ENCODE data around the gene EGLN3.
A peak's percentile ranks its signal among the peaks of the same experiment; 100 is the strongest.

Gene EGLN3

GRCh38 chr14:33952541-33952940 lies 1.7 kb upstream of the EGLN3 start:
- Histone ChIP-seq H3K9me3 (ENCODE audit: control insufficient read depth, insufficient read depth, low read length) (no peaks in the 10 kb centered on the region), H3K4me1 (ENCODE audit: insufficient read depth, low read length) (peaks cover 6% of the 10 kb centered on the region; the same call in 1 of the 2 replicates), H3K9ac (ENCODE audit: low read depth, low read length) (no peak overlapping the region), H3K36me3 (ENCODE audit: insufficient read depth, low read length) (no peaks in the 10 kb centered on the region)

GRCh38 chr14:33951183-33951840 lies 438 bp upstream of the EGLN3 start:
- no peaks in the 10 kb centered on the region for H3K9me3 ChIP-seq (ENCODE audit: control insufficient read depth, insufficient read depth, low read length)
- peaks cover 9% of the 10 kb centered on the region; the same call in 1 of the 2 replicates for H3K4me1 ChIP-seq (ENCODE audit: insufficient read depth, low read length)
- peak overlapping the region; percentile 26; the same call in 1 of the 2 replicates for H3K9ac ChIP-seq (ENCODE audit: low read depth, low read length)
- H3K36me3 ChIP-seq (ENCODE audit: insufficient read depth, low read length), result no peaks in the 10 kb centered on the region

GRCh38 chr14:33949411-33949893 lies 1.4 kb downstream of the EGLN3 start:
- H3K9me3 ChIP-seq (ENCODE audit: control insufficient read depth, insufficient read depth, low read length), result no peaks in the 10 kb centered on the region
- peak overlapping the region; percentile 79 for H3K9ac ChIP-seq (ENCODE audit: low read depth, low read length)
- H3K36me3 ChIP-seq (ENCODE audit: insufficient read depth, low read length), result no peaks in the 10 kb centered on the region
- peaks cover 9% of the 10 kb centered on the region; the same call in 1 of the 2 replicates for H3K4me1 ChIP-seq (ENCODE audit: insufficient read depth, low read length)

GRCh38 chr14:33948869-33949408 lies 1.9 kb downstream of the EGLN3 start:
- H3K9me3 ChIP-seq (ENCODE audit: control insufficient read depth, insufficient read depth, low read length), result no peaks in the 10 kb centered on the region
- peaks cover 9% of the 10 kb centered on the region; the same call in 1 of the 2 replicates for H3K4me1 ChIP-seq (ENCODE audit: insufficient read depth, low read length)
- peak overlapping the region; percentile 79 for H3K9ac ChIP-seq (ENCODE audit: low read depth, low read length)
- no peaks in the 10 kb centered on the region for H3K36me3 ChIP-seq (ENCODE audit: insufficient read depth, low read length)

DNA sequence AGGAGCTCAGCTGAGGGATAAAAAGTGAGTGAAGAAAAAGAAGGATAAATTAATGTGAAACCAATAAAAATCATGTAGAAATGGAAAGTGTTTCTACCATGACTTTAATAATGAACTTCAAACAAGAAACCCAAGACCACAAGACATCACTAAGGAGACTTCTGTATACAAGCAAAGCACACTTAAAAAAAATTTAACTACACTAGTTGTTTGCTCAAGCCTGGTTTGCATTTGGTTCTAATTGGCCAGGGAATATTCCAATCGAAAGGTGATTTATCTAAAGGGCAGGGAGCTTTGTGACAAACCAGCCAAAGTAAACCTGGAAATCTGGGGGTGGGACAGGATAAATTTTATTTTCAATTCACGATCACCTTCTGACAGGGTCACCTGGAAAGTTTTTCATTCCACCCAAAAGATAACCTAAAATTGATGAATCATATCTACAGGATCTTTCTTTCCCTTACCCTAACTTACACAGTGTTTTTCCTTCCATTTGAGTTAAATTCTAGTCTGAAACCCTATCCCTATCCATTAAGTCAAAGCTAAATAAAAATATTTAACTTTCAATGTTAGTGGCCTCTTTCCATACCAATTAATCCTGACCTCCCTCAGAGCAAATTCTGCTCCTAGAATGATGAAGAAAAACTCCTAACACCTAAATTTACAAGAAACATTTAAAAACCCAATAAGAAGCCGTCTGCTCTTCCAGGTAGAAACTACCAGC lies 2.6 kb downstream of the EGLN3 start:
- peak overlapping the region; percentile 79; the same call in 1 of the 2 replicates for H3K9ac ChIP-seq (ENCODE audit: low read depth, low read length)
- no peaks in the 10 kb centered on the region for H3K36me3 ChIP-seq (ENCODE audit: insufficient read depth, low read length)
- H3K4me1 ChIP-seq (ENCODE audit: insufficient read depth, low read length), result peaks cover 9% of the 10 kb centered on the region; the same call in 1 of the 2 replicates
- H3K9me3 ChIP-seq (ENCODE audit: control insufficient read depth, insufficient read depth, low read length), result no peaks in the 10 kb centered on the region

GRCh38 chr14:33946679-33947476 lies 4.0 kb downstream of the EGLN3 start:
- no peaks in the 10 kb centered on the region for H3K36me3 ChIP-seq (ENCODE audit: insufficient read depth, low read length)
- peaks cover 9% of the 10 kb centered on the region; the same call in 1 of the 2 replicates for H3K4me1 ChIP-seq (ENCODE audit: insufficient read depth, low read length)
- H3K9me3 ChIP-seq (ENCODE audit: control insufficient read depth, insufficient read depth, low read length), result no peaks in the 10 kb centered on the region
- no peak overlapping the region for H3K9ac ChIP-seq (ENCODE audit: low read depth, low read length)

- Histone ChIP-seq H3K4me1 (ENCODE audit: insufficient read depth, low read length) (peaks cover 9% of the 10 kb centered on the region; the same call in 1 of the 2 replicates), H3K36me3 (ENCODE audit: insufficient read depth, low read length) (no peaks in the 10 kb centered on the region)
These were observed 5.4 kb downstream of the EGLN3 start for GRCh38 chr14:33945210-33946088.

GRCh38 chr14:33943096-33943883 lies 7.6 kb downstream of the EGLN3 start:
- H3K9ac ChIP-seq (ENCODE audit: low read depth, low read length), result no peak overlapping the region
- H3K4me1 ChIP-seq (ENCODE audit: insufficient read depth, low read length), result peaks cover 17% of the 10 kb centered on the region; the same call in 1 of the 2 replicates
- H3K9me3 ChIP-seq (ENCODE audit: control insufficient read depth, insufficient read depth, low read length), result no peaks in the 10 kb centered on the region
- H3K36me3 ChIP-seq (ENCODE audit: insufficient read depth, low read length), result no peaks in the 10 kb centered on the region

More at GRCh38 chr14:33945210-33946088, 5.4 kb downstream of the EGLN3 start:
- no peak overlapping the region for H3K9ac ChIP-seq (ENCODE audit: low read depth, low read length)
- no peaks in the 10 kb centered on the region for H3K9me3 ChIP-seq (ENCODE audit: control insufficient read depth, insufficient read depth, low read length)

DNA sequence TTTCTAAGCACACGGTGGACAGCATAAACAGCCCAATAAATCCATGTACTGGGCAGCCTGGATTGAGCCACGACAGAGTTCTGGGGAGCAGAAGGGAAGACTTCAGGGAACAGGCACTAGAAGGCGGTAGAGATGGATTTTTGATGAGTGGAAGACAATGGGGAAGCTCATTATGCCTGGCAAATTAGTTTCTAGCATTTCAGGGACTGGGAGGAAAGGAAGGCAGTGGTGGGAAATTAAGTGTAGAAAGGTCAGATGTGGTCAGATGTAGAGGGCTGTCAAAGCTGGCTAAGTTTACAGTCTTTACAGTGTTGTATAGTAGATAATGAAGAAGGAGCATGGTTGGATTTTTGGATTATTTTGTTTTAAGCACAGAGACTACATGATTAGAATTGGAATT lies 9.2 kb downstream of the EGLN3 start:
- Histone ChIP-seq H3K9me3 (ENCODE audit: control insufficient read depth, insufficient read depth, low read length) (no peaks in the 10 kb centered on the region), H3K4me1 (ENCODE audit: insufficient read depth, low read length) (peaks cover 26% of the 10 kb centered on the region), H3K9ac (ENCODE audit: low read depth, low read length) (no peak overlapping the region), H3K36me3 (ENCODE audit: insufficient read depth, low read length) (no peaks in the 10 kb centered on the region)

- no peak overlapping the region for H3K9ac ChIP-seq (ENCODE audit: low read depth, low read length)
- no peaks in the 10 kb centered on the region for H3K36me3 ChIP-seq (ENCODE audit: insufficient read depth, low read length)
- H3K9me3 ChIP-seq (ENCODE audit: control insufficient read depth, insufficient read depth, low read length), result no peaks in the 10 kb centered on the region
- peaks cover 33% of the 10 kb centered on the region for H3K4me1 ChIP-seq (ENCODE audit: insufficient read depth, low read length)
These were observed 10.3 kb downstream of the EGLN3 start for GRCh38 chr14:33940561-33941011.

DNA sequence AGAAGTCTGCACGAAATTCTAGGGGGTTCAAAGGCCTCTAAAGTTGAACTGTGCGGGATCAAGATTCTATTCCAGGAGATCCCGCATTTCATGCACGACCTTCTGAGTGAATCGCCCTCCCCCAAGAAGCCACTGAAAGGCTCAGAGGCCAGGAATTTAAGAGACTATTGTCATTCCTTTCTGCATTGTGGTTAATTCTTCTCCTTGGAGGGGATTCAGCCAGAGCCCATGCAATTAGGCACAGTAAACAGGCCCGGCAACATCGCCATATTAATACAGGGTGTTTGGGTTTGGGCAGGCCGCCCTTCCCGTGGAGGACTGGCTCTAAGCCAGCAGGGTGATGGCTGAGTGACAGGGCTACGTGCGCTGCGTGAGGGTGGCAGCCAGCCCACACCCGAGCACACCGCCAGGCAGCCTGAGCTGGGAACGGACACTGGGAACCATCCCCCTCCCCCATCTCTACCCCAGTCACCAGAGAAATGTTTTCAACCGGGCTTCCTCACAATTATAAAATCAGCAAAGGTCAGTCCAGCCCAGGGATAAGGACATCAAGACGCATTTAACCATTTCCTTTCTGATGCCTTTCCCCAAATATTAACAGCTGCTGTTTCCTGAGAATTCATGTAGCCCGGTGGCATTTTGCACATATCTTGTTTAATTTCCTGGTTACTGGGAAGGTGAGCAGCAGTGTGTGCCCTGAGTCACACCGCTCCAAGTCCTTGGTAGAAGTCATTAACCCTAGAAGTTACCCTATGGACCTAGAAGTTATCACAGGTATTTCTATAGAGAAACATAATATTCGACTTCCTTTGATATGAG lies 12.5 kb downstream of the EGLN3 start:
- Histone ChIP-seq H3K4me1 (ENCODE audit: insufficient read depth, low read length) (peaks cover 36% of the 10 kb centered on the region), H3K9me3 (ENCODE audit: control insufficient read depth, insufficient read depth, low read length) (no peaks in the 10 kb centered on the region), H3K9ac (ENCODE audit: low read depth, low read length) (peak overlapping the region; percentile 28), H3K36me3 (ENCODE audit: insufficient read depth, low read length) (no peaks in the 10 kb centered on the region)

DNA sequence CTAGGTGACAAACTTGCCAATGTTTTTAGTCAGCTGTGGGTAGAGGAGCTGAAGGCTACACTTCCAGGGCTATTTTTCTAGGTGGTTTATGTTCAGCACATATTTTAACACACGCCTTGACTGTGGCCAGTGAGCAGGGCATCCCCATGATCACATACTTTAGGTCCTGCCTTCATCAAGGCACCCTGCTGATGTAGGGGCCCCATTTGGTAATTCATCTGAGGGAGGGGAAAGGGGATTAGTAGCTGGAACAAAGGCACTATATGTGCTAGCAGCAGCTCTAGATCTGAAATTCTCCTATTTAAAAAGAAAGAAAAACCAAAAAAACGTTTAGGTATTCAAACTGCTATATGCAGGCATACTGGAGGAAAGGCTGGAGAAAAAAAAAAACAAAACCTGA lies 14.5 kb downstream of the EGLN3 start:
- peaks cover 51% of the 10 kb centered on the region for H3K4me1 ChIP-seq (ENCODE audit: insufficient read depth, low read length)
- H3K36me3 ChIP-seq (ENCODE audit: insufficient read depth, low read length), result no peaks in the 10 kb centered on the region
- H3K9me3 ChIP-seq (ENCODE audit: control insufficient read depth, insufficient read depth, low read length), result no peaks in the 10 kb centered on the region
- no peak overlapping the region for H3K9ac ChIP-seq (ENCODE audit: low read depth, low read length)
